ENCODE data around the gene RAB36.

Gene RAB36

DNA sequence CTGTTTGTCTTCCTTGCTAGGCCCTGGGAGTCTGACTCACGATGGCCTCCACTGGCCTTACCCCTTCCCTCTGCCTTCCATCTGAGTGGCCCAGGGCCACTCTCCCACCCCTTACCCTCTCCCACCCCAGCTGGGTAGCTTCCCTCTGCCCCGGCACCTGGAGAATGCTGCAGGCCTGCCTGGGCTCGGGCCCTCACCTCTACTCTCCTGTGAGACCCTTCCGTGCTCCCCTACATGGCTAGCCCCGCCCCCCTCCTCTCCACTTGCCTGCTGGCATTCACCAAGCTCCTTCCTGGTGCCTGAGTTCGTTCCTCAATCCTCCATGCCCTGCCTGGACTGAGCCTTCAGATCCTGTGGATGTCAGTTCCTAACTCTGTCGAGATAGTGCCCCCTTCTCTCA, 8.7 kb downstream of the RAB36 start:
- TF ChIP-seq, protein P1, sequence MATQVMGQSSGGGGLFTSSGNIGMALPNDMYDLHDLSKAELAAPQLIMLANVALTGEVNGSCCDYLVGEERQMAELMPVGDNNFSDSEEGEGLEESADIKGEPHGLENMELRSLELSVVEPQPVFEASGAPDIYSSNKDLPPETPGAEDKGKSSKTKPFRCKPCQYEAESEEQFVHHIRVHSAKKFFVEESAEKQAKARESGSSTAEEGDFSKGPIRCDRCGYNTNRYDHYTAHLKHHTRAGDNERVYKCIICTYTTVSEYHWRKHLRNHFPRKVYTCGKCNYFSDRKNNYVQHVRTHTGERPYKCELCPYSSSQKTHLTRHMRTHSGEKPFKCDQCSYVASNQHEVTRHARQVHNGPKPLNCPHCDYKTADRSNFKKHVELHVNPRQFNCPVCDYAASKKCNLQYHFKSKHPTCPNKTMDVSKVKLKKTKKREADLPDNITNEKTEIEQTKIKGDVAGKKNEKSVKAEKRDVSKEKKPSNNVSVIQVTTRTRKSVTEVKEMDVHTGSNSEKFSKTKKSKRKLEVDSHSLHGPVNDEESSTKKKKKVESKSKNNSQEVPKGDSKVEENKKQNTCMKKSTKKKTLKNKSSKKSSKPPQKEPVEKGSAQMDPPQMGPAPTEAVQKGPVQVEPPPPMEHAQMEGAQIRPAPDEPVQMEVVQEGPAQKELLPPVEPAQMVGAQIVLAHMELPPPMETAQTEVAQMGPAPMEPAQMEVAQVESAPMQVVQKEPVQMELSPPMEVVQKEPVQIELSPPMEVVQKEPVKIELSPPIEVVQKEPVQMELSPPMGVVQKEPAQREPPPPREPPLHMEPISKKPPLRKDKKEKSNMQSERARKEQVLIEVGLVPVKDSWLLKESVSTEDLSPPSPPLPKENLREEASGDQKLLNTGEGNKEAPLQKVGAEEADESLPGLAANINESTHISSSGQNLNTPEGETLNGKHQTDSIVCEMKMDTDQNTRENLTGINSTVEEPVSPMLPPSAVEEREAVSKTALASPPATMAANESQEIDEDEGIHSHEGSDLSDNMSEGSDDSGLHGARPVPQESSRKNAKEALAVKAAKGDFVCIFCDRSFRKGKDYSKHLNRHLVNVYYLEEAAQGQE (IDR thresholded peaks at IDR 0.05; ENCODE audit: insufficient read depth in 1 of 2, low read depth in 2 of 2, low read length in 2 of 2), result no peak
- TF ChIP-seq POLR2AphosphoS5 (IDR thresholded peaks at IDR 0.05; ENCODE audit: low read depth, low read length), result no peak
- TF ChIP-seq SIN3A (IDR thresholded peaks at IDR 0.05; ENCODE audit: borderline replicate concordance, insufficient read depth, low read length), result no peak
- no peak for TF ChIP-seq FOXP2 (optimal IDR thresholded peaks at IDR 0.05; ENCODE audit: borderline replicate concordance, extremely low read depth, extremely low read length, insufficient read depth)
- no peak for TF ChIP-seq TAF1 (IDR thresholded peaks at IDR 0.05; ENCODE audit: borderline replicate concordance, insufficient read depth, low read length)

DNA sequence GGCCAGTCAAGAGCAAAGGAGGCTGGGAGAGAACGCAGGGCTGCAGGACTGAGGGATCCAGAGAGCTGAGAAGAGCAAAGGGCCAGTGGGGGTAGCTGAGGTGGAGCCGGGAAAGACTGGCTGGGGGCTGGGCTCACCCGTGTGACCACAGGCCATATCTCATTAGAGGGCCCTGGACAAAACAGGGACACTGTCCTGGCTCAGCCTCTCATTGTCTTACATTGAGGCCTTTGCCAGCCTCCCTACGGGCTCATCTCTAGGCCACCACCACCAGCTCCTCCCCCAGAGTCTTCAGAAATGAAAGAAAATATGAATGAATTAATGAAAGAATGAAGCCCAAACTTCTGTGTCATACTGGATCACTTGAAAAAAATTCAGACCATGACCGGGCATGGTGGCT, 9.2 kb downstream of the RAB36 start:
- TF ChIP-seq SIN3A (IDR thresholded peaks at IDR 0.05; ENCODE audit: borderline replicate concordance, insufficient read depth, low read length), result no peak
- TF ChIP-seq, protein P1 (IDR thresholded peaks at IDR 0.05; ENCODE audit: insufficient read depth in 1 of 2, low read depth in 2 of 2, low read length in 2 of 2), result no peak
- TF ChIP-seq POLR2AphosphoS5 (IDR thresholded peaks at IDR 0.05; ENCODE audit: low read depth, low read length), result no peak

GRCh38 chr22:23155143-23155542, 9.9 kb downstream of the RAB36 start:
- TF ChIP-seq, protein P1 (IDR thresholded peaks at IDR 0.05; ENCODE audit: insufficient read depth in 1 of 2, low read depth in 2 of 2, low read length in 2 of 2), result no peak
- TF ChIP-seq POLR2AphosphoS5 (IDR thresholded peaks at IDR 0.05; ENCODE audit: low read depth, low read length) (no peak), TAF1 (IDR thresholded peaks at IDR 0.05; ENCODE audit: borderline replicate concordance, insufficient read depth, low read length) (no peak), FOXP2 (optimal IDR thresholded peaks at IDR 0.05; ENCODE audit: borderline replicate concordance, extremely low read depth, extremely low read length, insufficient read depth) (no peak), SIN3A (IDR thresholded peaks at IDR 0.05; ENCODE audit: borderline replicate concordance, insufficient read depth, low read length) (no peak)

DNA sequence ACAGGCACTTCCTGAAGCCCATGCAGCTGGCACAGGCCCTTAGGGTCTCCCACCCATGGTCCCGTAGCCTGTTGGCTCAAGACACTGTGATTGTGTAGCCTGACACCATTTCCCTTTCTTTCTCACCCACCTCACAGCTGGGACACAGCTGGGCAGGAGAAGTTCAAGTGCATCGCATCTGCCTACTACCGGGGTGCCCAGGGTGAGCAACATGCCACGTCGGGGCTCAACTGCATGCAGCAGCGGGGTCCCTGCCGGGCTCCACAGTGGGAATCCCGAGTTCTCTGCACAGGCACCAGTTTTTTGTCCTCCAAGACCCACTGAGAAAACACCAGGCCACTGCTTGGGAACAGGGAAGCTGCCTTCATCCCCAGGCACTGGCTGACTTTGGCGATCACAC, 10.6 kb downstream of the RAB36 start:
- no peak for TF ChIP-seq POLR2AphosphoS5 (IDR thresholded peaks at IDR 0.05; ENCODE audit: low read depth, low read length)

DNA sequence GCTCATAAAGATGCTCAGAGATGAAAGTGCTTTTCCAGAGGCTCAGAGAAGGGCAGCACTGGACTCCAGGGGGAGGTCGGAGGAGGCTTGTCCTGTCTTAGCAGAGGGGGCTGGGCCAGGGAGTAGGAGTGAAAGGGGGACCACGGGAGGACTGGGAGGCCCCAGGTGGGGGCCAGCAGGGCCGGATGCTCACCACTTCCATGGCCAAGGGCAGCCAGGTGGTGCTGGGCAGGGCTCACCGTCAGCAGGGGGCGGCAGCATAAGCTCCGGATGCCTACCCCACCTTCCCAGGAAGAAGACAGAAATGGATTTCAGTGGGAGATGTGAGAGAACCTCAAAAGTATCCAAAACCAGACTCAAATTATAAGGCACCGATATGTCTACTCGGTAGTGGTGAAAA, 11.0 kb downstream of the RAB36 start:
- TF ChIP-seq FOXP2 (optimal IDR thresholded peaks at IDR 0.05; ENCODE audit: borderline replicate concordance, extremely low read depth, extremely low read length, insufficient read depth) (no peak), POLR2AphosphoS5 (IDR thresholded peaks at IDR 0.05; ENCODE audit: low read depth, low read length) (no peak), TAF1 (IDR thresholded peaks at IDR 0.05; ENCODE audit: borderline replicate concordance, insufficient read depth, low read length) (no peak), SIN3A (IDR thresholded peaks at IDR 0.05; ENCODE audit: borderline replicate concordance, insufficient read depth, low read length) (no peak)
- TF ChIP-seq, protein P1 (IDR thresholded peaks at IDR 0.05; ENCODE audit: insufficient read depth in 1 of 2, low read depth in 2 of 2, low read length in 2 of 2), result no peak

Measured in PFSK-1 (cell line).